Lung (tissue), 12 donors: ENCODE data around the gene TUBGCP5. TPM values are rescaled to one million over a fixed set of nuclear protein-coding genes. Genes with fewer than 3 reads are reported as not detected.
A peak's percentile ranks its signal among the peaks of the same experiment; 100 is the strongest.

Experiments used
- ATAC-seq: fragments of 200-7000 bp; cut with Tn5 transposase; one replicate; pipeline ENCODE4 v1.9.1; 2020; ENCODE audit warnings: moderate number of reproducible peaks; ENCODE audit not compliant: insufficient read depth, low FRiP score
- DNase-seq, 3 donors: peaks; one replicate each; pipeline ENCODE4 v3.0.0-alpha.2; 2013 to 2017
- H3K27ac ChIP-seq, 2 donors: one replicate each; pipeline ENCODE4 v1.5.1; 2013; ENCODE audit warnings: mild to moderate bottlenecking in 2 of 2, moderate library complexity in 2 of 2, control low read depth in 1 of 2, inconsistent platforms in 1 of 2, low read depth in 1 of 2, low read length in 1 of 2
- H3K27me3 ChIP-seq, 3 donors: one replicate each; pipeline ENCODE4 v1.5.1; 2013; ENCODE audit warnings: low read length in 2 of 3; ENCODE audit not compliant: control insufficient read depth in 3 of 3, insufficient read depth in 3 of 3
- H3K36me3 ChIP-seq, 4 donors: one replicate each; pipeline ENCODE4 v1.5.1; 2013; ENCODE audit warnings: low read length in 4 of 4, mild to moderate bottlenecking in 1 of 4, moderate library complexity in 1 of 4; ENCODE audit not compliant: control insufficient read depth in 4 of 4, insufficient read depth in 4 of 4
- H3K4me1 ChIP-seq, 5 donors: one replicate each; pipeline ENCODE4 v1.5.1; 2013; ENCODE audit warnings: low read length in 5 of 5, mild to moderate bottlenecking in 2 of 5, moderate library complexity in 1 of 5; ENCODE audit not compliant: control insufficient read depth in 5 of 5, insufficient read depth in 5 of 5
- H3K4me3 ChIP-seq: one replicate; pipeline ENCODE4 v1.5.1; 2013; ENCODE audit warnings: mild to moderate bottlenecking, control low read depth, moderate library complexity
- H3K9ac ChIP-seq, 2 donors: one replicate each; pipeline ENCODE4 v1.5.1; 2013; ENCODE audit warnings: low read length in 2 of 2, control low read depth in 1 of 2; ENCODE audit not compliant: insufficient read depth in 1 of 2
- H3K9me3 ChIP-seq, 4 donors: one replicate each; pipeline ENCODE4 v1.5.1; 2013; ENCODE audit warnings: low read length in 3 of 4, mild to moderate bottlenecking in 1 of 4, moderate library complexity in 1 of 4; ENCODE audit not compliant: control insufficient read depth in 4 of 4, insufficient read depth in 3 of 4
- CTCF ChIP-seq: IDR thresholded peaks from 2 replicates; pipeline ENCODE4 v1.5.1; 2012; ENCODE audit warnings: mild to moderate bottlenecking; ENCODE audit errors: control extremely low read depth, extremely low read depth
- WGBS, 2 donors: extraction: QIAGEN DNeasy Blood & Tissue Kit; methylation state at CpG; one replicate each; pipeline ENCODE4 v1.1.7; 2013; 5-methylcytosine and 5-hydroxymethylcytosine counted together
- polyA plus RNA-seq, 2 donors: library from polyadenylated mRNA; stranded (reverse); fragments of 200-250 nt; gene quantifications; one replicate each; pipeline ENCODE4 v1.2.1, GENCODE V29; 2013
- total RNA-seq, 2 donors: library from RNA; depleted of rRNA in 1 of 2; stranded (reverse); fragments of >200 nt in 1 of 2; gene quantifications; one replicate each; pipeline ENCODE4 v1.2.1, GENCODE V29; 2014 to 2021
- donor health status: control.
- donor health status: control.
- donor health status: Bipolar disorder and iron deficiency.
- donor health status: healthy.
- donor health status: DM: yes; HTN: yes; CAD: no.

The TUBGCP5 gene
- total and polyA plus RNA-seq, 4 donors, result 6.2 to 34.7 (median 11.8) TPM

GRCh38 chr15:22959321-22960101 lies 79.9 kb downstream of the TUBGCP5 start:
- DNase-seq (no peak), ATAC-seq (no peak)
- peaks cover 11 to 51% (median 17%) of the 10 kb centered on the region in 5 donors for H3K4me1 ChIP-seq
- 90 to 94% methylated on average over 33 of the region's 33 CpGs for WGBS, 2 donors
- H3K9me3 ChIP-seq, result peaks cover 0 to 2% (median 0%) of the 10 kb centered on the region in 4 donors
- H3K36me3 ChIP-seq, result peaks cover 0 to 8% (median 0%) of the 10 kb centered on the region in 4 donors
- no peak overlapping the region for H3K9ac ChIP-seq
- TF ChIP-seq CTCF, result no peak
- H3K27ac ChIP-seq, result peak overlapping the region in 1 of 2 donors; percentile 40
- no peak overlapping the region for H3K4me3 ChIP-seq
- no peaks in the 10 kb centered on the region for H3K27me3 ChIP-seq

DNA sequence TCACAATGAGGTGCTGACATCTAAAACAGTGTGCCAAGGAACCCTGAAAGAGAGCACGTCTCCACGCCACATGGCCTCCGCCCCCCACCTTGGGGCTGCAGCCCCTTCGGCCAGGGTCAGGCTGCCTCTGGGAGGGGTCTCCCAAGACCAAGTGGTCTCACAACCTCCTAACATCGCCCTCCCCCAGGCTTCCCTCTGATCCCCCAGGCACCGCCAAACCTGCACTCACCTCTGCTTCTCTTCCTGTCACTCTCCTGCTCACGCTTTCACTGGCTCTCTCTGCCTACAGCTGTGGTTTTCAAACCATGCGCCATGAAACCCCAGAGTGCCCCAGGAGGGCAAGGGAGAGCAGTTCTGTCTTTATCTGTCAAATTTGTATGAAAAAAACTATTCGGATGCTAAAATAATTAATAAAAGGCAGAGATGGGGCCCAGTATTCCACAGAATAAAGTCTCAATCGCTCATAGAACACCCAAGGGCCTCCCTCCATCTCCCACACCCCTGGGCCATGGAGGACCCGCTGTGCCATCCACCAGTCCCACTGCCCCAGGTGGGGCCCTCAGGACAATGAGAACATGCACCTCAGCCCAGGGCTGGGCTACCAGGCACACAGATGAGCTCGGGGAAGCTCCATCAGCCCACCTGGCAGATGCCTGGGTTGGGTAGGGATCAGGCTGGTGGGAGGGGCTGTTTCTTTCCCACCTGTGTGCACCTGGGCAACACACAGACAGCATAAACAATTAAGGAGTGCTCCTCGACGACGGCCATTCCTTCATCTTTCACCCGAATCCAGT lies 80.7 kb downstream of the TUBGCP5 start:
- ATAC-seq (no peak), DNase-seq (no peak)
- H3K27ac ChIP-seq, result no peak overlapping the region
- H3K9me3 ChIP-seq, result peaks cover 0 to 2% (median 0%) of the 10 kb centered on the region in 4 donors
- H3K36me3 ChIP-seq, result peaks cover 0 to 8% (median 0%) of the 10 kb centered on the region in 4 donors
- TF ChIP-seq CTCF, result no peak
- H3K4me1 ChIP-seq, result peaks cover 11 to 49% (median 16%) of the 10 kb centered on the region in 5 donors
- no peak overlapping the region for H3K9ac ChIP-seq
- no peak overlapping the region for H3K4me3 ChIP-seq
- H3K27me3 ChIP-seq, result no peaks in the 10 kb centered on the region
- WGBS, 2 donors, result 80 to 89% methylated on average over 16 of the region's 16 CpGs

DNA sequence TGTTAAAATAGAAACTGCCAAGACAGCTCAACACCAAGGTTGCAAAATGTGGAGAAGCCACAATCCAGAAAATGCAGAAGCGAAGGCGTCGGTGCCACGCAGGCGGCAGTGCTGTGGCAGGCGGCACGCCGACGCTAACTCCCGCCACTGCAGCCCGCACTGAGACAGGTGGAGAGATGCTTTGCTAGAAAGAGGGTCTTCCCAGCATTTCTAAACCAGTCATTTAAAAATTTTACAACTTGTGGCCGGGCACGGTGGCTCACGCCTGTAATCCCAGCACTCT lies 82.5 kb downstream of the TUBGCP5 start:
- Histone ChIP-seq H3K27ac (no peak overlapping the region), H3K9me3 (no peaks in the 10 kb centered on the region), H3K4me3 (no peak overlapping the region), H3K4me1 (peaks cover 9 to 42% (median 14%) of the 10 kb centered on the region in 5 donors), H3K9ac (no peak overlapping the region), H3K36me3 (peaks cover 0 to 4% (median 0%) of the 10 kb centered on the region in 4 donors), H3K27me3 (no peaks in the 10 kb centered on the region)
- ATAC-seq (no peak), DNase-seq (no peak)
- no peak for TF ChIP-seq CTCF
- 49 to 73% methylated on average over 14 of the region's 14 CpGs for WGBS, 2 donors
